GM12878 (cell line): ENCODE measurements around the gene URI1. TPM values are rescaled to one million over a fixed set of nuclear protein-coding genes. Genes with fewer than 3 reads are reported as not detected.

Experiments used
- CBX5 ChIP-seq: sonication (generic); IDR thresholded peaks from 2 replicates; pipeline ENCODE4 v1.6.1; 2016; ENCODE audit warnings: low read depth, moderate library complexity, mild to moderate bottlenecking, inconsistent platforms
- E4F1 ChIP-seq: fragments of 450-650 bp; IDR thresholded peaks from 2 replicates; pipeline ENCODE4 v1.6.1; 2018; ENCODE audit warnings: borderline replicate concordance, mild to moderate bottlenecking; ENCODE audit not compliant: partially characterized antibody
- NFYA ChIP-seq: IDR thresholded peaks from 2 replicates; pipeline ENCODE4 v1.6.1; 2011; ENCODE audit warnings: low read depth, mild to moderate bottlenecking, low read length, improper control_type of control experiment, borderline replicate concordance
- PRDM15 ChIP-seq: fragments of 450-650 bp; formaldehyde crosslinking; IDR thresholded peaks from 2 replicates; pipeline ENCODE4 v1.4.0; 2020; ENCODE audit warnings: mild to moderate bottlenecking, moderate library complexity
- RUNX3 ChIP-seq: IDR thresholded peaks from 2 replicates; pipeline ENCODE4 v1.6.1; 2012; ENCODE audit warnings: low read length, inconsistent platforms
- SMAD5 ChIP-seq: IDR thresholded peaks from 2 replicates; pipeline ENCODE4 v1.6.1; 2016; ENCODE audit warnings: antibody characterized with exemption, low read depth
- polyA plus RNA-seq, 11 experiments: library from polyadenylated mRNA; depleted of rRNA in 4 of 11; unstranded in 6 of 11; stranded (reverse) in 5 of 11; fragments of >200 nt; fragmentation: Nextera tagmentation in 4 of 11; fragmentation: Illumina TruSeq in 1 of 11; extraction: Ambion mirVana in 4 of 11; extraction: Trizol in 1 of 11; gene quantifications; 1 replicate in 1 of 11; 2 replicates in 10 of 11; pipeline versions ENCODE4 v1.2.1 to v1.2.3, GENCODE V29; 2011 to 2016; ENCODE audit warnings: inconsistent platforms in 2 of 11, missing spikeins in 2 of 11, low read depth in 1 of 11
- total RNA-seq, 4 experiments: library from RNA; depleted of rRNA in 3 of 4; stranded (reverse); fragments of >200 nt in 3 of 4; fragmentation: Illumina TruSeq in 1 of 4; extraction: Trizol in 1 of 4; gene quantifications; 2 replicates each; pipeline versions ENCODE4 v1.2.1 to v1.2.3, GENCODE V29; 2013 to 2021
- TF ChIP-seq, protein P1 (sequence below): IDR thresholded peaks from 2 replicates; pipeline ENCODE4 v1.6.1; 2012; ENCODE audit warnings: improper control_type of control experiment, low read depth, low read length; ENCODE audit not compliant: insufficient replicate concordance
- TF ChIP-seq, protein P2 (sequence below): fragments of 150-350 bp; IDR thresholded peaks from 2 replicates; pipeline ENCODE4 v1.6.1; 2016; ENCODE audit warnings: low read depth, low read length

The URI1 gene
- total and polyA plus RNA-seq, 10 of the 15 experiments (the other 5 are each of a cell fraction or from before 2014, with no cell fraction given) = 15.2 to 94.2 (median 47.9) TPM

GRCh38 chr19:30001791-30002190 is 59.8 kb downstream of the URI1 start (continued):
- TF ChIP-seq NFYA (no peak), CBX5 (no peak), SMAD5 (no peak), E4F1 (no peak), PRDM15 (CRISPR knock-in tag) (no peak), RUNX3 (no peak)
- TF ChIP-seq, protein P1, sequence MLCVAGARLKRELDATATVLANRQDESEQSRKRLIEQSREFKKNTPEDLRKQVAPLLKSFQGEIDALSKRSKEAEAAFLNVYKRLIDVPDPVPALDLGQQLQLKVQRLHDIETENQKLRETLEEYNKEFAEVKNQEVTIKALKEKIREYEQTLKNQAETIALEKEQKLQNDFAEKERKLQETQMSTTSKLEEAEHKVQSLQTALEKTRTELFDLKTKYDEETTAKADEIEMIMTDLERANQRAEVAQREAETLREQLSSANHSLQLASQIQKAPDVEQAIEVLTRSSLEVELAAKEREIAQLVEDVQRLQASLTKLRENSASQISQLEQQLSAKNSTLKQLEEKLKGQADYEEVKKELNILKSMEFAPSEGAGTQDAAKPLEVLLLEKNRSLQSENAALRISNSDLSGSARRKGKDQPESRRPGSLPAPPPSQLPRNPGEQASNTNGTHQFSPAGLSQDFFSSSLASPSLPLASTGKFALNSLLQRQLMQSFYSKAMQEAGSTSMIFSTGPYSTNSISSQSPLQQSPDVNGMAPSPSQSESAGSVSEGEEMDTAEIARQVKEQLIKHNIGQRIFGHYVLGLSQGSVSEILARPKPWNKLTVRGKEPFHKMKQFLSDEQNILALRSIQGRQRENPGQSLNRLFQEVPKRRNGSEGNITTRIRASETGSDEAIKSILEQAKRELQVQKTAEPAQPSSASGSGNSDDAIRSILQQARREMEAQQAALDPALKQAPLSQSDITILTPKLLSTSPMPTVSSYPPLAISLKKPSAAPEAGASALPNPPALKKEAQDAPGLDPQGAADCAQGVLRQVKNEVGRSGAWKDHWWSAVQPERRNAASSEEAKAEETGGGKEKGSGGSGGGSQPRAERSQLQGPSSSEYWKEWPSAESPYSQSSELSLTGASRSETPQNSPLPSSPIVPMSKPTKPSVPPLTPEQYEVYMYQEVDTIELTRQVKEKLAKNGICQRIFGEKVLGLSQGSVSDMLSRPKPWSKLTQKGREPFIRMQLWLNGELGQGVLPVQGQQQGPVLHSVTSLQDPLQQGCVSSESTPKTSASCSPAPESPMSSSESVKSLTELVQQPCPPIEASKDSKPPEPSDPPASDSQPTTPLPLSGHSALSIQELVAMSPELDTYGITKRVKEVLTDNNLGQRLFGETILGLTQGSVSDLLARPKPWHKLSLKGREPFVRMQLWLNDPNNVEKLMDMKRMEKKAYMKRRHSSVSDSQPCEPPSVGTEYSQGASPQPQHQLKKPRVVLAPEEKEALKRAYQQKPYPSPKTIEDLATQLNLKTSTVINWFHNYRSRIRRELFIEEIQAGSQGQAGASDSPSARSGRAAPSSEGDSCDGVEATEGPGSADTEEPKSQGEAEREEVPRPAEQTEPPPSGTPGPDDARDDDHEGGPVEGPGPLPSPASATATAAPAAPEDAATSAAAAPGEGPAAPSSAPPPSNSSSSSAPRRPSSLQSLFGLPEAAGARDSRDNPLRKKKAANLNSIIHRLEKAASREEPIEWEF = no peak
- TF ChIP-seq, protein P2, sequence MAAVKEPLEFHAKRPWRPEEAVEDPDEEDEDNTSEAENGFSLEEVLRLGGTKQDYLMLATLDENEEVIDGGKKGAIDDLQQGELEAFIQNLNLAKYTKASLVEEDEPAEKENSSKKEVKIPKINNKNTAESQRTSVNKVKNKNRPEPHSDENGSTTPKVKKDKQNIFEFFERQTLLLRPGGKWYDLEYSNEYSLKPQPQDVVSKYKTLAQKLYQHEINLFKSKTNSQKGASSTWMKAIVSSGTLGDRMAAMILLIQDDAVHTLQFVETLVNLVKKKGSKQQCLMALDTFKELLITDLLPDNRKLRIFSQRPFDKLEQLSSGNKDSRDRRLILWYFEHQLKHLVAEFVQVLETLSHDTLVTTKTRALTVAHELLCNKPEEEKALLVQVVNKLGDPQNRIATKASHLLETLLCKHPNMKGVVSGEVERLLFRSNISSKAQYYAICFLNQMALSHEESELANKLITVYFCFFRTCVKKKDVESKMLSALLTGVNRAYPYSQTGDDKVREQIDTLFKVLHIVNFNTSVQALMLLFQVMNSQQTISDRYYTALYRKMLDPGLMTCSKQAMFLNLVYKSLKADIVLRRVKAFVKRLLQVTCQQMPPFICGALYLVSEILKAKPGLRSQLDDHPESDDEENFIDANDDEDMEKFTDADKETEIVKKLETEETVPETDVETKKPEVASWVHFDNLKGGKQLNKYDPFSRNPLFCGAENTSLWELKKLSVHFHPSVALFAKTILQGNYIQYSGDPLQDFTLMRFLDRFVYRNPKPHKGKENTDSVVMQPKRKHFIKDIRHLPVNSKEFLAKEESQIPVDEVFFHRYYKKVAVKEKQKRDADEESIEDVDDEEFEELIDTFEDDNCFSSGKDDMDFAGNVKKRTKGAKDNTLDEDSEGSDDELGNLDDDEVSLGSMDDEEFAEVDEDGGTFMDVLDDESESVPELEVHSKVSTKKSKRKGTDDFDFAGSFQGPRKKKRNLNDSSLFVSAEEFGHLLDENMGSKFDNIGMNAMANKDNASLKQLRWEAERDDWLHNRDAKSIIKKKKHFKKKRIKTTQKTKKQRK = no peak
